Measurements from ENCODE around the gene KRT37.
"Not testable (repeated sequence)": the region's sequence is repeated elsewhere in the genome, so short reads cannot be mapped to it uniquely, and the experiment has no call there.

KRT37 gene

GRCh38 chr17:41403404-41404023 lies 20.9 kb downstream of the KRT37 start:
- no peak for DNase-seq

DNA sequence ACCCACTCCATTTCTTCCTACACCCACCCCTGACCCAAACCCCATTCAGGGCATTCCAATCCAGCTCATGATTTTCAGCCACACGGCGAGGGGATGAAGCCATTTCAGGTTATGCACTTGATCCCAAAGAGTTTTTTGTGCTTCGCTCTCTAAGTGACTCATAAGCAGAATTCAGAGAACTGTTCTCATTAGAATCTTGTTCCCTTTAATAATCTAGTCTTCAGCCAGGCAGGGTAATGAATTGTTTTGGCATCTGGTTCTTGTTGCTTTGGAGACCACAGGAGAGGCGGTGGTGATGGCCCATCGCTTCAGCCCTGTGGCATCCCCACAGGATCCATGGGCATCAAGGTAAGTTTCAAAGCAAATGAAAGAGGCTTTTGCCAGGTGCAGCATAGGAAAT lies 22.2 kb downstream of the KRT37 start:
- DNase-seq, result no peak

DNA sequence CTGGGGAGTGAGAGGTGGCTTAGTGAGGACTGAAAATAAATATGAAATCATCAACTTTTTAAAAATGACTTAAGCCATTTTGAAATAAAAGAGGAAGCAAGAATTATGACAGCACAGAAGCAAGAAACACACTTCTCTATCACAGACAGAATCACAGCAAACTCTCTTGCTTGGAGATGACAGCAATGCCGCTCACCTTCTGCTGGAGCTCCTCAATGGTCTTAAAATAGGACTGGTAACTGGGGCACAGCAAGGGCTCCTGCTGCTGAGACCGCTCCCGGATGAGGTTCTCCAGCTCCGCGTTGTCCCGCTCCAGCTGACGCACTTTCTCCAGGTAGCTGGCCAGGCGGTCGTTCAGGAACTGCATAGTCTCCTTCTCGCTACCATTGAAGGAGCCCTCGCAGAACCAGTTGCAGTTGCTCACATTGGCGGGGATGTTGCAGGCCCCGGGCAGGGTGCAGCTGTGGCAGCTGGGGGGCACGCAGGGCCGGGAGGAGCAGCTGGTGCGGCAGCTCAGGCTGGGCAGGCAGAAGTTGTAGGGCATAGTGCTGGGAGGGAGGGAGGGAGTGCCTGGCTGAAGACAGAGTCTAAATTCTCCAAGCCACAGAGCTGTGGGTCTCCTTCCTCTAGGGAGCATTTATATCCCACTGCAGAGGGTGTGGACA lies 27.3 kb downstream of the KRT37 start, which contains the start of gene KRT31:
KRT31 (minus strand) TSS at position 613 of the 665 bp plus-strand sequence; CDS start at position 544, 69 bp downstream.
- DNase-seq, result no peak

- no peak for DNase-seq
Observed at GRCh38 chr17:41396340-41396739, 28.0 kb downstream of the KRT37 start.

- no peak for DNase-seq
Observed at GRCh38 chr17:41395611-41396010, 28.8 kb downstream of the KRT37 start.

- not testable (repeated sequence) for DNase-seq
Observed at GRCh38 chr17:41395044-41395443, 29.3 kb downstream of the KRT37 start.

GRCh38 chr17:41394254-41394996 lies 30.0 kb downstream of the KRT37 start:
- DNase-seq, result no peak

DNA sequence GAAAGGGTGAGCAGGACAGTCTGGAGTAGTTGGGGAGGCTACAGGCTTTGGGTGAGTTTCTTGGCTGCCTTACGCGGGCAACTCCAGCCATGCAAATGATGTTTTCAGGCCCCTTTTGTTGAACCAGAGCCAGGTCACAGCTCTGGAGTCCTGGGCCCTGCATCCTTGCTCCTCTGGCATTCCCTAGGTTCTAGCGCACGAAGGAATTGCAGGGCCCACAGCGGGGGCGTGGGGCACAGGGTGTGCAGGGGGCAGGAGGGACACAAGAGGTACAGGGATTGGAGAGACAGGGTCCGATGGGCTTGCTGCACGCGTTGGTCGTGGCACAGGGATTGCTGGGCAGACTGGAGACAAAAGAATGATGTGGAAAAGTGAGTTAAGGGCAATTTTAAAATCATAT lies 30.6 kb downstream of the KRT37 start:
- DNase-seq, result no peak

DNA sequence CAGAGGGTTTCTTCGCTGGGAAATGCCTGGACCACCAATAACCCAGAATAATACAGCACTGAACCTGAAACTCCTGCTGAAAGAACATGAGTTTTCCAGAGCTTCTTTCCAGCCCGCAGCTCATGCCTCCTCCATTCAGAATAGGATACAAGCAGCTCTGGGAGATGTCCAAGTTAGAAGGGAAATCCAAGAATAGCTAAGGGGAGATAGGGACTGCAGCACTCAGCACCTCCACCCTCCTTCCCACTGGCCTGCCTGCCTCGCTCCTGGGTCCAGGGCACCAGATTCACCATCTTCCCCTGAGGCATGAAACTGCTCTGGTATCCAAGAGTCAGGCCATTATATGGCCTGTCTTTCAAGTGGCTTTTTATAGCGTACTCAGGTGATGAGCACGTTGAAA lies 31.1 kb downstream of the KRT37 start:
- no peak for DNase-seq

DNA sequence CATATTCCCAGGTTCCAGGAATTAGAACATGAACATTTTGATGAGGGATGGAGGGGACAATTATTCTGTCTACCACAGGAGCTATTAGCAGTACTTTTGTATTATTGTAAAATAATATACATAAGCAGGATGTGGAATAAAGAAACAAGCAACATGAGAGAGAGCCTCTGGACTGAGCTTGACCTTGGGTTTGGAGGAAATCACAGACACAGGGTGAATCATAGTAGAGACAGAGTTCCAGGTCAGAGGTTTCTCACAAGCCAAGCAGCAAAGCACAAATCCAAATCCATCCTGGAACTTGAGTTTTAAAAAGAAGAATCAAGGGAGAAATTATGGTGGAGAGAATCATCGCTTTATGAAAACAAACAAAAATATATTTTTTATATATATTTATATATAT lies 32.1 kb downstream of the KRT37 start:
- DNase-seq, result no peak

GRCh38 chr17:41391535-41391934 lies 32.9 kb downstream of the KRT37 start:
- DNase-seq, result no peak

DNA sequence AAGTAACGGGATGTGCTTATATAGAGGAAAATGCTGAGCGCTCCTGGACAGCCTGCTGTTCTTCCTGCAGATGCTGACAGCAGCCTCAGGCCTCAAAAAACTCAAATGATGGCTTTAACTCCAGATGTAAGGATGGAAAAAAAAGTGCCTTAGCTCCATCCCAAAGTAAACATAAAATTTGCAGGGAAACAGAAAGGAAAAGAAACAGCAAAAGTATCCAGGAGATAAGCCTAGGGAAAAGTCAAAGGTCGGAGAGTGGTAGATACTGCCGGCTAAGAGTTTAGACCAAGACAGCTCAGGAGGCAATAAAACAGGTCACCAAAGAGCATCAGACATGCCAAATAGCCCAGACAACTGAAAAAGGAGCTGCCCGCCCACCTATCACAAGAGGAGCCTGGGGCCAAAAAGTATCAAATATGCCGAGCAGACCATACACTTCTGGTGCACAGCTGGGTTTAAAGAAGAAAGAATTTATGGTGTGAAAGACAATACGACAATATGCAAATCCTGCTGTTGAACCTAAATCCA lies 33.9 kb downstream of the KRT37 start:
- DNase-seq, result no peak

- DNase-seq, result no peak
Observed at GRCh38 chr17:41387670-41388069, 36.7 kb downstream of the KRT37 start.

DNA sequence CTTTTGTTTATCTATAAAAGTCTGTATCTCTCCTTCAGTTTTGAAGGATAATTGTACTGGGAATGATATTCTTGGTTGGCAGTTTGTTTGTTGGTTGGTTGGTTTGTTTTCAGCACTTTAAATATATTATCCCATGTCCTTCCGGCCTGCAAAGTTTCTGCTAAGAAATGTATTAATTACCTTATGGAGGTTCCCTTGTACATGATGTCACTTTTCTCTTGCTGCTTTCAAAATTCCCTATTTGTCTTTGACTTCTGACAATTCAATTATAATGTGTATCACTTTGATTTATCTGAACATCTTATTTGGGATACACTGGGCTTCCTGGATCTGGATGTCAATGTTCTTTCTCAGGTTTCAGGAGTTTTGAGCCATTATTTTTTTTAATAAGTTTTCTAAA lies 38.2 kb downstream of the KRT37 start:
- DNase-seq, result no peak

- DNase-seq, result no peak
Observed at GRCh38 chr17:41383690-41384089, 40.7 kb downstream of the KRT37 start.

DNA sequence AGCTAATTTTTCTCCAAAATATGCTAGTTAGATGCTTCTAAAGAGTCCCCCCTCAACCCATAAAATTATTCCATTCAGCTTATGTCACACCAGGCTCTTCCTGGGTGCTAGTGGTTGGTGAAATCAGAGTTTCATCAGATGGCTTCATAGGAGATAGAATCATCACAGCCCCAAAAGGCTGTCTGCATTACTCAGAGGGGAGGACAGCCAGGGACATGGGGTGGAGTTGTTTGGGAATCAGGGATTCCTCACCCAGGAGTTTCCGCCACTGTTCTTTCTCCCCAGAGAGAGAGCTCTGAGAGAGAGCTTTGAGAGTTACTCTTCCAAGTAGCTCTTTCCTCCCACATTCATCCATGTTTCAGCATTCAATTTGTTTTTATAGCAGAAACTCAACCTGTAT lies 42.0 kb downstream of the KRT37 start:
- no peak for DNase-seq

DNA sequence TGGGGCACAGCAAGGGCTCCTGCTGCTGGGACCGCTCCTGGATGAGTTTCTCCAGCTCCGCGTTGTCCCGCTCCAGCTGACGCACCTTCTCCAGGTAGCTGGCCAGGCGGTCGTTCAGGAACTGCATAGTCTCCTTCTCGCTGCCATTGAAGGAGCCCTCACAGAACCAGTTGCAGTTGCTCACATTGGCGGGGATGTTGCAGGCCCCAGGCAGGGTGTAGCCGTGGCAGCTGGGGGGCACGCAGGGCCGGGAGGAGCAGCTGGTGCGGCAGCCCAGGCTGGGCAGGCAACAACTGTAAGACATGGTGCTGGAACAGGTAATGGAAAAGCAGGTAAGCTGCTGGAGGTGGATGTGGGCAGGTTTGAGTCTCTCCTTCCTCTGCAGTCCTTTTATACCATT lies 42.4 kb downstream of the KRT37 start, which contains the start of gene KRT34:
KRT34 (minus strand) TSS at position 364 of the 400 bp plus-strand sequence; CDS start at position 304, 60 bp downstream.
- not testable (repeated sequence) for DNase-seq

DNA sequence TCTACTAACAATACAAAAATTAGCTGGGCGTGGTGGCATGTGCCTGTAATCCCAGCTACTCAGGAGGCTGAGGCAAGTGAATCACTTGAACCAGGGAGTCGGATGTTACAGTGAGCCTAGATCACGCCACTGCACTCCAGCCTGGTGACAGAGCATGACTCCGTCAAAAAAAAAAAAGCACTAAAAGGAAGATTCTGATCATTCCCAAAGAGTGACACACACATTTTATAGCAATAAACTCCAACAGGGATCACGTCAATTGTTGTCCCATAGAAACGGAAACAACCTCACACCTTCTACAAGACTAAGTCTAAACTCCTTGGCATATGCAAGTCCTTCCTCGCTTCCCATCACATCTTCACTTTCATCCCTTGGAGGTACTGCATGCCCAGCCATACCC lies 44.3 kb downstream of the KRT37 start:
- DNase-seq, result not testable (repeated sequence)

DNA sequence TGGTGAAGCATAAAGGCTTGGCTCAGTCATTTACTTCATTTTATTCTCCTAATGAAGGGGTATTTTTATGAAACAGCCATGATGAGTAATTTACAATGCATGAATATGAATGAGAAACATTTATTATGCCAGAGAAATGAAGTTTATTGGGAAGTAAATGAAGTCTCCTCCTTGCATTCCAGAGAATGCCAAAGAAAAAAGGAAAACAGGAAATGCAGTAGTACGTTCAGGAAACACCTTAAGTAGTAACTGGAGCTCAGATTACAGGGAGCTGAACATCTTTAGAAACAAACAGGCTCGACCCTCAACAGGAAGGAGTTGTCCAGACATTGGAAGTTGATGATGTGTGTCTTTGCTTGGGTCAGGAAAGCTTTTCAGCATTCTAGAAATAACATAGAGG lies 46.8 kb downstream of the KRT37 start:
- DNase-seq, result no peak
